IMR-90 (cell line): Measurements from ENCODE around the gene SNRNP35.
"Not testable (repeated sequence)": the region's sequence is repeated elsewhere in the genome, so short reads cannot be mapped to it uniquely, and the experiment has no call there.

ENCODE experiments used
- POLR2A ChIP-seq: IDR thresholded peaks from 2 replicates; pipeline ENCODE4 v1.6.1; 2012; ENCODE audit warnings: mild to moderate bottlenecking, low read depth, low read length
- RCOR1 ChIP-seq: IDR thresholded peaks from 2 replicates; pipeline ENCODE4 v1.6.1; 2012; ENCODE audit warnings: mild to moderate bottlenecking, low read length, improper control_type of control experiment; ENCODE audit not compliant: insufficient replicate concordance
- SMC3 ChIP-seq: fragments of 150-350 bp; IDR thresholded peaks from 2 replicates; pipeline ENCODE4 v1.6.1; 2016; ENCODE audit warnings: low read depth, mild to moderate bottlenecking, antibody characterized with exemption, low read length, moderate library complexity
- TF ChIP-seq, protein P1 (sequence below): conservative IDR thresholded peaks from 2 replicates; pipeline ENCODE4 v1.5.1; 2012; ENCODE audit warnings: mild to moderate bottlenecking, low read depth, low read length, improper control_type of control experiment
- TF ChIP-seq, protein P2 (sequence below): fragments of 150-350 bp; IDR thresholded peaks from 2 replicates; pipeline ENCODE4 v1.6.1; 2016; ENCODE audit warnings: low read depth, mild to moderate bottlenecking, low read length, moderate library complexity, borderline replicate concordance
- TF ChIP-seq, protein P3 (sequence below): fragments of 150-350 bp; IDR thresholded peaks from 2 replicates; pipeline ENCODE4 v1.6.1; 2017; ENCODE audit warnings: mild to moderate bottlenecking, antibody characterized with exemption, low read length, low read depth

DNA sequence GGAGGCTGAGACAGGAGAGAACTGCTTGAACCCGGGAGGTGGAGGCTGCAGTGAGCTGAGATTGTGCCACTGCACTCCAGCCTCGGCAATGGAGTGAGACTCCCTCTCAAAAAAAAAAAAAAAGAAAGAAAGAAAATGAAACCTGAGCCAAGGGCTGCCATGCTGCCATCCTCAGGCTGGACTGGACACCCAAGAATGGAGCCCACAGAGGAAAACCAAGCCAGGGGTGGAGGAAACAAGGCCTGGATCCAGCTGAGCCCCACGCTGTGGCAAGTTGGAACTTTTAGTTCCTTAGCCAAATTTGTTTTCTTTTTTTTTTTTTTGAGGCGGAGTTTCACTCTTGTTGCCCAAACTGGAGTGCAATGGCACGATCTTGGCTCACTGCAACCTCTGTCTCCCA is 23.3 kb downstream of the SNRNP35 start:
- TF ChIP-seq SMC3, POLR2A, RCOR1: not testable (repeated sequence)
- TF ChIP-seq, protein P1, sequence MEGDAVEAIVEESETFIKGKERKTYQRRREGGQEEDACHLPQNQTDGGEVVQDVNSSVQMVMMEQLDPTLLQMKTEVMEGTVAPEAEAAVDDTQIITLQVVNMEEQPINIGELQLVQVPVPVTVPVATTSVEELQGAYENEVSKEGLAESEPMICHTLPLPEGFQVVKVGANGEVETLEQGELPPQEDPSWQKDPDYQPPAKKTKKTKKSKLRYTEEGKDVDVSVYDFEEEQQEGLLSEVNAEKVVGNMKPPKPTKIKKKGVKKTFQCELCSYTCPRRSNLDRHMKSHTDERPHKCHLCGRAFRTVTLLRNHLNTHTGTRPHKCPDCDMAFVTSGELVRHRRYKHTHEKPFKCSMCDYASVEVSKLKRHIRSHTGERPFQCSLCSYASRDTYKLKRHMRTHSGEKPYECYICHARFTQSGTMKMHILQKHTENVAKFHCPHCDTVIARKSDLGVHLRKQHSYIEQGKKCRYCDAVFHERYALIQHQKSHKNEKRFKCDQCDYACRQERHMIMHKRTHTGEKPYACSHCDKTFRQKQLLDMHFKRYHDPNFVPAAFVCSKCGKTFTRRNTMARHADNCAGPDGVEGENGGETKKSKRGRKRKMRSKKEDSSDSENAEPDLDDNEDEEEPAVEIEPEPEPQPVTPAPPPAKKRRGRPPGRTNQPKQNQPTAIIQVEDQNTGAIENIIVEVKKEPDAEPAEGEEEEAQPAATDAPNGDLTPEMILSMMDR: not testable (repeated sequence)
- TF ChIP-seq, protein P2, sequence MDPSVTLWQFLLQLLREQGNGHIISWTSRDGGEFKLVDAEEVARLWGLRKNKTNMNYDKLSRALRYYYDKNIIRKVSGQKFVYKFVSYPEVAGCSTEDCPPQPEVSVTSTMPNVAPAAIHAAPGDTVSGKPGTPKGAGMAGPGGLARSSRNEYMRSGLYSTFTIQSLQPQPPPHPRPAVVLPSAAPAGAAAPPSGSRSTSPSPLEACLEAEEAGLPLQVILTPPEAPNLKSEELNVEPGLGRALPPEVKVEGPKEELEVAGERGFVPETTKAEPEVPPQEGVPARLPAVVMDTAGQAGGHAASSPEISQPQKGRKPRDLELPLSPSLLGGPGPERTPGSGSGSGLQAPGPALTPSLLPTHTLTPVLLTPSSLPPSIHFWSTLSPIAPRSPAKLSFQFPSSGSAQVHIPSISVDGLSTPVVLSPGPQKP: not testable (repeated sequence)
- TF ChIP-seq, protein P3, sequence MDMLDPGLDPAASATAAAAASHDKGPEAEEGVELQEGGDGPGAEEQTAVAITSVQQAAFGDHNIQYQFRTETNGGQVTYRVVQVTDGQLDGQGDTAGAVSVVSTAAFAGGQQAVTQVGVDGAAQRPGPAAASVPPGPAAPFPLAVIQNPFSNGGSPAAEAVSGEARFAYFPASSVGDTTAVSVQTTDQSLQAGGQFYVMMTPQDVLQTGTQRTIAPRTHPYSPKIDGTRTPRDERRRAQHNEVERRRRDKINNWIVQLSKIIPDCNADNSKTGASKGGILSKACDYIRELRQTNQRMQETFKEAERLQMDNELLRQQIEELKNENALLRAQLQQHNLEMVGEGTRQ: not testable (repeated sequence)
